HTR-8/SVneo (cell line): ENCODE measurements around the gene ZNF440.

Experiments used
- DNase-seq: peaks from one replicate; pipeline ENCODE4 v3.0.0; 2011; ENCODE audit warnings: low spot score, mixed read lengths; ENCODE audit not compliant: insufficient read length
- FAIRE-seq: peaks from 2 replicates; lab custom pipeline; 2011; peaks lifted over from hg19 to GRCh38; lab: Jason Lieb, UNC

The ZNF440 gene

DNA sequence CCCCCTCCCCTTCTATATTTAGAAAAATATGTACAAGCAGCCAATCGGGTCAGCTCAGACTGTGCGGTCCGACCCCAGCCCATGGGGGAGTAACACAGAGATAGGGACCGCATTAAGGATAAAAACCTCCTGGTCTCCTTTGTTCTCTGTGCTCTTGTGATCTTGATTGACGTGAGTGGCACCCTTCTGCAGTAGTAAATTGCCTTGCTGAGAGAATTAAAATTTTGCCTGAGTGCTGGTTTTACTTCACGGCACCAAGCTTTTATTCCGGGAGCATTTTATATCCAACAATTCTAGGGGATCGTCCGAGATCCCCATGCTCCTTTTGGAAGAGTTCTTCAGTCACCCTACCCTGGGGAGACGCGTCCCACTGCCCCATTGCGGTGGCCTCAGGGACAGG lies 66.5 kb downstream of the ZNF440 start:
- no peak for FAIRE-seq
- no peak for DNase-seq

DNA sequence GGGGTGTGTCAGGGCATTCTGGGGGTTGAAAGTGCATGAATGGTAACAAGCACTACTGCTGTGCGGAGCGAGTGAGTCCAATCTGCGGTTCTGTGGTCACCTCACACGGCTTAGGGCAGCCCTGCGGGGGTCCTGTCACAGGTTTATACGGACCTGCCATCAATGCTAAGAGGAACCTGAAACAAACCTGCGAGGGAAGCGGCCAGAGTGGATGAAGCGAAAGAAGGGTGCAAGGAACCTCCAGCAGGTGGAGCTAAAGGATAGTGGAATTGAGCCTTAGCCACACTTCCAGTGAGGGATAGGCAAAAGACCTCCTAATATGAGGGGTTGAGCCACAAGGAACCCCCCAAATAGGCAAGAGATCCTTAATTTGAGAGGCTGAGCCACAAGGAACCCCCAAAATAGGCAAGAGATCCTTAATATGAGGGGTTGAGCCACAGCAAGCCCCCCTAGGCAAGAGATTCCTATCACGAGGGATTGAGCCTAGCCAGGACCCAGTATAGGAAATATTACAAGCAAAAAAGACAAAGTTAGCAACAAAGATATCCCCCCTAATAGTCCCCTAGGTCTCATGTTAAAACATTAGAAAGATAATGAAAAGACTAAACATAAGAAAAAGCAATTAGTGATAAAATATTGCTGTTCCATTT lies 67.2 kb downstream of the ZNF440 start:
- peak; percentile 55 for DNase-seq
- FAIRE-seq: no peak

DNA sequence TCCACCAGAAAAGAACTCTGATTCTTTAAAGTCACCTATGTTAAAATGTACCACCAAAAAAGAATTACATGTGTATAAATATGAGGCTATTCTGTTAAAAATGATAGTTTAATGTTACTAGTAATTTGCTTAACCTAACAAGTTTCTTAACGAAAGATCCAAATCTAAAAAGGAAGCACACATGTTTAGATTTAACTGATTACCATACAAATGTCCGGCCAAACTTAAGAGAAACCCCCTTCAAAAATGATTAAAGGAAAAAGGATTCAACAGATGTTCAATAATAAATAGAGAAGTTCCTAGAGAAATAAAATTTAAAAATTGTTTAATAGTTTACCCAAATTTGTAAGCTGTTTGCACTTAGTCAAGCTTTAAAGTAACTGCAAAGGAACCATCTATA lies 68.5 kb downstream of the ZNF440 start:
- no peak for DNase-seq
- no peak for FAIRE-seq
